GM23338 (cell line): ENCODE measurements around the gene RNGTT.

Experiments
- CREB1 ChIP-seq: fragments of 250-450 bp; sonication (Bioruptor Pico); IDR thresholded peaks from 2 replicates; pipeline ENCODE4 v1.5.0; 2020; ENCODE audit warnings: low read depth, mild to moderate bottlenecking, moderate library complexity
- CTCF ChIP-seq, 2 experiments: fragments of 200-600 bp in 1 of 2; sonication (generic) in 1 of 2; conservative IDR thresholded peaks; 2 replicates each; pipeline versions ENCODE4 v1.5.1 to v1.6.1; 2016 to 2017; ENCODE audit warnings: antibody characterized with exemption in 2 of 2, low read depth in 2 of 2, mild to moderate bottlenecking in 2 of 2, moderate library complexity in 1 of 2
- ETS1 ChIP-seq: IDR thresholded peaks from 2 replicates; pipeline ENCODE4 v1.6.1; 2016; ENCODE audit warnings: antibody characterized with exemption
- EZH2 ChIP-seq: fragments of 200-600 bp; sonication (generic); IDR thresholded peaks from one replicate; pipeline ENCODE4 v1.8.0; 2017; ENCODE audit warnings: antibody characterized with exemption, mild to moderate bottlenecking, low read depth; ENCODE audit not compliant: unreplicated experiment
- EZH2phosphoT487 ChIP-seq: fragments of 200-600 bp; sonication (generic); IDR thresholded peaks from one replicate; pipeline ENCODE4 v1.8.1; 2018; ENCODE audit warnings: antibody characterized with exemption; ENCODE audit not compliant: unreplicated experiment
- JUNB ChIP-seq: IDR thresholded peaks from one replicate; pipeline ENCODE4 v1.6.1; 2016; ENCODE audit warnings: antibody characterized with exemption; ENCODE audit not compliant: unreplicated experiment
- POLR2AphosphoS5 ChIP-seq: IDR thresholded peaks from 2 replicates; pipeline ENCODE4 v1.6.1; 2016; ENCODE audit warnings: antibody characterized with exemption, low read depth
- REST ChIP-seq: IDR thresholded peaks from one replicate; pipeline ENCODE4 v1.6.1; 2018; ENCODE audit warnings: antibody characterized with exemption; ENCODE audit not compliant: unreplicated experiment
- STAT1 ChIP-seq: IDR thresholded peaks from one replicate; pipeline ENCODE4 v1.6.1; 2016; ENCODE audit warnings: antibody characterized with exemption; ENCODE audit not compliant: unreplicated experiment
- ZNF331 ChIP-seq: fragments of 250-450 bp; sonication (Bioruptor Pico); IDR thresholded peaks from 2 replicates; pipeline ENCODE4 v1.5.0; 2020; ENCODE audit warnings: low read depth, mild to moderate bottlenecking, moderate library complexity
- ZNF462 ChIP-seq: fragments of 250-450 bp; sonication (Bioruptor Pico); IDR thresholded peaks from 2 replicates; pipeline ENCODE4 v1.5.0; 2020; ENCODE audit warnings: mild to moderate bottlenecking, moderate library complexity

- TF ChIP-seq CTCF (conservative IDR thresholded peaks at IDR 0.05; ENCODE audit: low read depth in 2 of 2), result no peak
- TF ChIP-seq REST, result no peak
- no peak for TF ChIP-seq CREB1
- no peak for TF ChIP-seq EZH2
- no peak for TF ChIP-seq EZH2phosphoT487
- TF ChIP-seq ZNF331 (CRISPR knock-in tag), result no peak
- no peak for TF ChIP-seq ZNF462 (CRISPR knock-in tag)
- no peak for TF ChIP-seq POLR2AphosphoS5
- no peak for TF ChIP-seq JUNB
- no peak for TF ChIP-seq ETS1
- no peak for TF ChIP-seq STAT1
These were observed 22.5 kb upstream of the RNGTT start for GRCh38 chr6:88985901-88986300.
